Ecto neural progenitor cell (in vitro differentiated cells): ENCODE results near the gene MAGI1.
"Not testable (repeated sequence)": the region's sequence is repeated elsewhere in the genome, so short reads cannot be mapped to it uniquely, and the experiment has no call there.

ENCODE experiments used
- DNase-seq: peaks from one replicate; pipeline ENCODE4 v3.0.0-alpha.2; 2018; ENCODE audit warnings: low spot score

MAGI1 gene

GRCh38 chr3:66038726-66039589 is at the start of gene MAGI1:
MAGI1 (minus strand) TSS chr3:66038918; CDS start chr3:66038308, 610 bp downstream.
- peak; percentile 96 for DNase-seq

DNA sequence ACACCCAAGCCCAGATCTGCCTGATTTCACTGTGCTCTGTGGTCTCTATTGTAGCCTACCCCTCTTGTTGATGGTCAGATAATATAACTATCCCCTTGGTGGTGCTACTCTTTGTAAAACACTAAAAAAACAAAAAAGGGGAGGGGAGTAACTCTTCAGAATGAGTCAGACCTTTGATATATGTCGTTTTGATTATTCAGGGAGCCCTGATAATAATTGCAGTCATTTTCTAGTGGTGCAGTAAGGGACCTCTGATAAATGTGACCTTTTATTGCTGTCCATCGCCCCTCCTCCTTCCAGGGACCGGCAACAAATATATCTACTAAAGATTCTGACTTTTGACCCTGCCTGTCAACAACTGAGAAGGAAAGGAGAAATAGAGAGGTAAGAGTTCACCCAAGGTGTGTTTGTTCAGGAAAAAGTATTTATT is 45.1 kb upstream of the MAGI1 start:
- no peak for DNase-seq

GRCh38 chr3:66083096-66083678 is 44.5 kb upstream of the MAGI1 start:
- no peak for DNase-seq

- no peak for DNase-seq
Measured at GRCh38 chr3:66082679-66083078, 44.0 kb upstream of the MAGI1 start.

GRCh38 chr3:66080167-66080566 is 41.4 kb upstream of the MAGI1 start:
- no peak for DNase-seq

GRCh38 chr3:66077973-66078372 is 39.3 kb upstream of the MAGI1 start:
- no peak for DNase-seq

- DNase-seq = no peak
Measured at GRCh38 chr3:66076861-66077470, 38.2 kb upstream of the MAGI1 start.

DNA sequence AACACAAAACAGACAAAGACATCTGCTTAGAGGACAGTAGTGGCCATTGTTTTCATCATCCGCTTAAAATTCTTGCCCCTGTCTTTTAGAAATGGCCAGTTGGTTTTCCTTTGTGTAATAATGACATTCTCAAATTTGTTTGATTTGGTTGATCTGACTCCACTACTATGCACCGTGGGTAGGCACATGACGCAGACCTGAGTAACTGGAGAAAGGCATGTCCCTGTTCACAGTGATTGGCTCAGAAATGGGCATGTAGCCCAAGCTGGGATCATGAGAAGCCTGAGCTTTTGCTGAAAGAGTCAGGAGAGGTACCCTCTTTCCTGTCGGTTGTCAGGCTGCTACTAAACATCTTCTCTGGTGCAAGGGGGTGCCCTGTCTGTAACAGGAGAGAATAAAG is 36.6 kb upstream of the MAGI1 start:
- no peak for DNase-seq

DNA sequence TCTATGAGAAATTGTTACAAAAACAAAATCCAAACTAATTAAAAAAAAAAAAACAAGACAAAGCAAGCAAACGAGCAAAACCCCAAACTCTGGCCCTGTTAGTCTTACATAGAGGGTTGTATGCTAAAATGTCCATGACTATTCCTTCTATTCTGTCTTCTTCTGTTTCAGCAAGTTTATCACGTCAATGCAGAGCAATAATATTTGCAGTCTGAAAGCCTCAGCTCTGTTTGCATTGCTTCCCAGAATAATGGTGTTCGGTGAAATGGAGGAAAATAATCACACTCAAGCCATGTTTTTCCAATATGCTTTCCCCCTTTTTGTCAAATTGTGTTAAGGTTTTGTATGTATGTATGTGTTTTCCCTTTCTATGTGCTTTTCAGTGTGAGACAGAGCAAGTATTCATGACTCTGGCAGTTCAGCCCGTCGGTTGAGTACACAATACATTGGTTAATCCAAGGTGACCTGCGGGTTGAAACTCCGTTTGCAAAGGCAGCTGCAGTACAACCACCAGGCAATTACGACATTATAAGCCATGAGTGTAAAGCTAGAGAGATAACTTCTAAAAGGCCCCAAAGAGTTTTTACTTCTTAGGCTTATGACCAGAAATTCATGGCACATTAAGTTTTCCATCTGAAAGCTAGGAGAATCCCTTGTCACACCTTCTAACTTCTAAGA is 34.9 kb upstream of the MAGI1 start:
- no peak for DNase-seq

- DNase-seq = no peak
Measured at GRCh38 chr3:66068255-66068654, 29.5 kb upstream of the MAGI1 start.

DNA sequence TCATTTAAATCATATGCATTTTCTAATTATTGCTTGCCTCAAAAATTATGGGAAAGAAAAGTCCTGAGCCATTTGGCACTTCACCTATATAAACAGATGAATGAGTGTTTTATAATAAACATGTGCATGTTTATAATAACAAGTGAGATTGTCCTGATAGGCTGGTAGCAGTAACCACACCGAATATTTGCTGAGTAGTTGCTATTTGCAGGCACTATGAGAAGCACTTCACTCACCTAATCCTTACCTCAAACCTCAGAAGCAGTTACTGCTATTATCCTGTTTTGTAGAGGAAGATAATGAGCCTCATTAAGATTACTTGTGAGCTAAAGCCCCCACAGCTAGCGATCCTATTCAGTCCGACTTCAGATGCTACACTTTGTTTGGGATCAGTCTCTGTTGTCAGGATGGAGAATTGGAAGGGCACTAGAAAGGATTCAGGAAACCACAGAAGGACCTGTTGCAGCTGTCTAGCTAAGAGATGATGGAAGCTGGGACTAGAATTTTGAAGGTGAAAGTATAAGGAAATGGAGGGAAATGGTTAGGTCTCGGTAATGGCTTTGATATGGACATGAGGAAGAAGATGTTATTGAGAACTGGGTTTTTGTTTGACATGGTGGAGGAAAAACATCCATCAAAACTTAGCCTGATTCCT is 28.4 kb upstream of the MAGI1 start:
- DNase-seq = no peak

- DNase-seq = no peak
Measured at GRCh38 chr3:66055289-66055688, 16.6 kb upstream of the MAGI1 start.

DNA sequence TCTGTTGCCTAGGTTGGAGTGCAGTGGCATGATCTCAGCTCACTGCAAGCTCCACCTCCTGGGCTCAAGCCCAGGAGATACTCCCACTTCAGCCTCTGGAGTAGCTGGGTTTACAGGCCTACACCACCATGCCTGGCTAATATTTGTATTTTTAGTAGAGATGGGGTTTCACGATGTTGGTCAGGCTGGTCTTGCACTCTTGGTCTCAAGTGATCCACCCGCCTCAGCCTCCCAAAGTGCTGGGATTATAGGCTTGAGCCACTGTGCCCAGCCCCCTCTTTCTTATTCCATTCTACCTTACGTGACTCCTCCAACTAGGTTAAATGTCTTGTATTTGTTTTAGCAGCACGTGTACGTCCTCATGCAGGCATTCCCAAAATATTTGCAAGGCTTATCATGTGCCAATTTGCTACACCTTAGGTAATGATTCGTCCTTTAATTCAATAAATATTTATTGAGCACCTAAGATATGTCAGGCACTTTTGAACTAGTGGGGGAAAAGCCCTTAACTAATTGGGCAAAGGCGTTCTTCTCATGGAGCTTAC is 14.9 kb upstream of the MAGI1 start:
- DNase-seq = no peak

GRCh38 chr3:66052721-66053549 is 14.2 kb upstream of the MAGI1 start:
- DNase-seq = no peak

- DNase-seq = no peak
Measured at GRCh38 chr3:66050821-66051220, 12.1 kb upstream of the MAGI1 start.

DNA sequence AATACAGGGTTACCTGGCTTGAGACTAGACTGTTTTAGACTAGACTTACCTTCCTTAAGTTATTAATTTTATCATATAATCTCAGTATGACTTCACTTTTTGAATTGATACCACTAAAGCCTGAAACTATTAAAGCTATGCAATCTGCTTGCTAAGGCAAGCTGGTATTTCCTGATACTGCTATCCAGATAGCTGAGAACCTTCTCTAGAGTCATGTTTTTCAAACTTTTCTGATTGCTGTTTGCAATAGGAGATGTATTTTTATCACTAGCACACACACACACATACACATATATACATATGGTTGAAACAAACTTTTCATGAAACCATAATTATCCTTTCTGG is 9.3 kb upstream of the MAGI1 start:
- DNase-seq = no peak

GRCh38 chr3:66047311-66048050 is 8.8 kb upstream of the MAGI1 start:
- no peak for DNase-seq

DNA sequence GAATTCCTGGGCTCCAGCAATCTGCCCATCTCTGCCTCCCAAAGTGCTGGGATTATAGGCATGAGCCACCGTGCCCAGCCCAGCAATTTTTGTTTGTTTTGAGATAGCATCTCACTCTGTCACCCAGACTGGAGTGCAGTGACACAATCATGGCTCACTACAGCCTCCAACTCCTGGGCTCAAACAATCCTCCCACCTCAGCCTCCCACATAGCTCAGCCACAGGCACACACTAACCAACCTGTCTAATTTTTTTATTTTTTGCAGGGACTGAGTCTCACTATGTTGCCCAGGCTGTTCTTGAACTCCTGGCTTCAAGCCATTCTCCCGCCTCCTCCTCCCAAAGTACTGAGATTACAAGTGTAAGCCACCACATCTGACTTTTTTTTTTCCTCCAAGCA is 7.6 kb upstream of the MAGI1 start:
- not testable (repeated sequence) for DNase-seq

GRCh38 chr3:66041828-66042227 is 3.1 kb upstream of the MAGI1 start:
- no peak for DNase-seq

DNA sequence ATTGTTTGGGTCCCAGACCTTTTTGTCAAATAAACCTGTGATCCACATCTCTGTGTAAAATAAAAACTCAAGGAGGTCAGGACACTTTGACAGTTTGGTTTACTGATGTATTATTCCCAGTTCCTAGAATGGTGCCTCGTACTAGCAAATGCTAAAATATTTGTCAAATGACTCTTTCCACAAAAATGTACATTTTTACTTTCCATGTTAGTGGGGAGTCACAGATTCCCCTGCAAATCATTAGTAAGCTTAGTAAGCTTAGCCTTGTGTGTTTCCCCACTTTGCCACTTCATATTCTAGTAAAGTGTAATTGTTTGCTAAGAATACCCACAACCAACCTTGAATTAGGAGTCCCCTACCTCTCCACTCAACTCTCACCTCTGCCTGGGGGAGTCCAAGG is 2.4 kb upstream of the MAGI1 start:
- no peak for DNase-seq

- DNase-seq = peak; percentile 74
Measured at GRCh38 chr3:66039590-66039887, 821 bp upstream of the MAGI1 start.
